ENCODE results near the gene USP54. TPM values are rescaled to one million over a fixed set of nuclear protein-coding genes. Genes with fewer than 3 reads are reported as not detected.

Gene USP54
- total and polyA plus RNA-seq, 9 of the 15 experiments (the other 6 are each of a cell fraction or from before 2014, with no cell fraction given) = 3.8 to 40.1 (median 16.9) TPM

GRCh38 chr10:73495226-73495883 lies 95.8 kb downstream of the USP54 start (continued):
- TF ChIP-seq ELK3 (CRISPR knock-in tag; IDR thresholded peaks at IDR 0.05) (no peak), CBFB (CRISPR knock-in tag; IDR thresholded peaks at IDR 0.05) (no peak), AFF4 (CRISPR knock-in tag; IDR thresholded peaks at IDR 0.05) (no peak; the same call in none of the 2 replicates), KLF1 (tag; IDR thresholded peaks at IDR 0.05) (peak; percentile 92), RBM15 (IDR thresholded peaks at IDR 0.05; ENCODE audit: insufficient read depth, low read length) (no peak), NEUROD1 (IDR thresholded peaks at IDR 0.05; ENCODE audit: borderline replicate concordance, low read depth, low read length, partially characterized antibody) (peak; percentile 36), ZNF121 (CRISPR knock-in tag; conservative IDR thresholded peaks at IDR 0.05) (no peak), ARID3A (IDR thresholded peaks at IDR 0.05; ENCODE audit: borderline replicate concordance, low read depth, low read length) (no peak), TBP (optimal IDR thresholded peaks at IDR 0.05; ENCODE audit: low read depth, low read length) (peak; percentile 69), TRIM24 (IDR thresholded peaks at IDR 0.05) (0 out of 4 replicates have a peak, but pooled peaks of 1 of the 2 experiments have one; percentile 16), KAT8 (IDR thresholded peaks at IDR 0.05; ENCODE audit: low read depth) (no peak), ZNF584 (CRISPR knock-in tag; IDR thresholded peaks at IDR 0.05; ENCODE audit: low read depth) (no peak), TAF15 (IDR thresholded peaks at IDR 0.05; ENCODE audit: low read depth, low read length) (no peak), SFPQ (IDR thresholded peaks at IDR 0.05; ENCODE audit: low read depth, low read length) (no peak), ATF6 (CRISPR knock-in tag; IDR thresholded peaks at IDR 0.05) (no peak)

All from K562 (cell line).